BE2C (cell line): ENCODE measurements around the gene SARS2.

Experiments used
- DNase-seq: peaks from one replicate; pipeline ENCODE4 v3.0.0-alpha.2; 2020
- H3K27me3 ChIP-seq: fragments of 250-450 bp; sonication (Bioruptor Pico); 2 replicates; pipeline ENCODE4 v1.5.1; 2020; ENCODE audit warnings: mild to moderate bottlenecking
- H3K36me3 ChIP-seq: fragments of 250-450 bp; sonication (Bioruptor Pico); 2 replicates; pipeline ENCODE4 v1.5.1; 2020; ENCODE audit warnings: mild to moderate bottlenecking
- H3K4me1 ChIP-seq: fragments of 250-450 bp; sonication (Bioruptor Pico); 2 replicates; pipeline ENCODE4 v1.5.1; 2020
- H3K4me3 ChIP-seq: 2 replicates; pipeline ENCODE4 v1.5.1; 2011; ENCODE audit warnings: low read depth, low read length
- H3K9me3 ChIP-seq: fragments of 250-450 bp; sonication (Bioruptor Pico); 2 replicates; pipeline ENCODE4 v1.5.1; 2020
- TF ChIP-seq, protein P1 (sequence below): IDR thresholded peaks from 2 replicates; pipeline ENCODE4 v1.5.1; 2012; ENCODE audit warnings: mild to moderate bottlenecking, low read depth, low read length

Gene SARS2

DNA sequence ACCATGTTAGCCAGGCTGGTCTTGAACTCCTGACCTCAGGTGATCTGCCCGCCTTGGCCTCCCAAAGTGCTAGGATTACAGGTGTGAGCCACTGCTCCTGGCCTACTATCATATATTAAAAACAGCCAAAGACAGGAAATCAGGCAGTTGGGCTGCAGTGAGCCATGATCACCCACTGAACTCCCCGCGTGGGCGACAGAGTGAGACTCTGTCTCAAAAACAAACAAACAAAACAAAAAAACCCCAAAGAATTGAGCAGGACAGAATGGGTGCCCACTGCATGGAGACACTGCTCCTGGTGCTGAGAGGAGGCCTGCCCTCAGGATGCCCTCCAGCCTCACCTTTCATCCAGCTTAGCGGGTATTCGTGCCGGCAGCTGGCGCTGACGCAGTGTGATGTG is 47.3 kb downstream of the SARS2 start:
- no peak for DNase-seq
- Histone ChIP-seq H3K4me3 (no peak overlapping the region), H3K27me3 (no peaks in the 10 kb centered on the region), H3K9me3 (no peaks in the 10 kb centered on the region), H3K36me3 (0 out of 2 replicates have a peak, but pooled peaks cover 3% of the 10 kb centered on the region), H3K4me1 (peaks cover 5% of the 10 kb centered on the region; the same call in 1 of the 2 replicates)
- TF ChIP-seq, protein P1, sequence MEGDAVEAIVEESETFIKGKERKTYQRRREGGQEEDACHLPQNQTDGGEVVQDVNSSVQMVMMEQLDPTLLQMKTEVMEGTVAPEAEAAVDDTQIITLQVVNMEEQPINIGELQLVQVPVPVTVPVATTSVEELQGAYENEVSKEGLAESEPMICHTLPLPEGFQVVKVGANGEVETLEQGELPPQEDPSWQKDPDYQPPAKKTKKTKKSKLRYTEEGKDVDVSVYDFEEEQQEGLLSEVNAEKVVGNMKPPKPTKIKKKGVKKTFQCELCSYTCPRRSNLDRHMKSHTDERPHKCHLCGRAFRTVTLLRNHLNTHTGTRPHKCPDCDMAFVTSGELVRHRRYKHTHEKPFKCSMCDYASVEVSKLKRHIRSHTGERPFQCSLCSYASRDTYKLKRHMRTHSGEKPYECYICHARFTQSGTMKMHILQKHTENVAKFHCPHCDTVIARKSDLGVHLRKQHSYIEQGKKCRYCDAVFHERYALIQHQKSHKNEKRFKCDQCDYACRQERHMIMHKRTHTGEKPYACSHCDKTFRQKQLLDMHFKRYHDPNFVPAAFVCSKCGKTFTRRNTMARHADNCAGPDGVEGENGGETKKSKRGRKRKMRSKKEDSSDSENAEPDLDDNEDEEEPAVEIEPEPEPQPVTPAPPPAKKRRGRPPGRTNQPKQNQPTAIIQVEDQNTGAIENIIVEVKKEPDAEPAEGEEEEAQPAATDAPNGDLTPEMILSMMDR = no peak

DNA sequence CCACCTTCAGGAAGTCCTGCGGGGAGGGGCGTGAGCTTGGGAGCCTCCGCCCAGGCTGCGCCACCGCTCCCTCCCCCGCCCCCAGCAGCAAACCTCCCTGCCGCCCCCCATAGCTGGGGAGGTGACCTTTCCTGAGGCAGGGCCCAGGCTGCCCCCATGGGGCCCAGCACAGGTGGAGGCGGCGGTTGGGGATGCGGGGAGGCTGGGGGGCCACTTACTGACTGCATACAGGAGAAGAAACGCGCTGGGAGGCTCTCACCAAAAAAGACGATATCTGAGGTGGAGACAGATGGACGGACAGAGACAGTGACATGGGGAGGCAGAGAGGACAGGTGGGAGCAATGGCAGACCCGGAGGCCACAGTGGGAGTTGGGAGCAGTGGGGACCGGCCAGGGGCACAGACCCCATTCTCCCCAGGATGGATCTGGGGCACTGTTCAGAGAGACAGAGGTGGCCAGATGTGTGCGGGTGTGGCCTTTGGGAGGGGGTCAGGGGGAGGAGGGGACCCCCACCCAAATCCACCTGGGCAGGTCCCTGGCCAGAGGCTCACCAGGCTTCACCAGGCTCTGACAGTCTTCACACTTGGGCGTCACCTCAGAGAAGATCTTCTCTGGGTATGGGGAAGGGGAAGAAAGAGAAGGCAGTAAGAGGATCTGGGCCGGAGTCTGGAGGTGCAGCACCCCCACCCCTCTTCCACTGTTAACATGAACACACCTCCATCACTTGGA is 49.5 kb downstream of the SARS2 start:
- no peak overlapping the region for H3K4me3 ChIP-seq
- DNase-seq = no peak
- no peaks in the 10 kb centered on the region for H3K9me3 ChIP-seq
- H3K27me3 ChIP-seq = no peaks in the 10 kb centered on the region
- peaks cover 4% of the 10 kb centered on the region; the same call in 1 of the 2 replicates for H3K4me1 ChIP-seq
- no peaks in the 10 kb centered on the region for H3K36me3 ChIP-seq
- TF ChIP-seq, protein P1 = no peak

DNA sequence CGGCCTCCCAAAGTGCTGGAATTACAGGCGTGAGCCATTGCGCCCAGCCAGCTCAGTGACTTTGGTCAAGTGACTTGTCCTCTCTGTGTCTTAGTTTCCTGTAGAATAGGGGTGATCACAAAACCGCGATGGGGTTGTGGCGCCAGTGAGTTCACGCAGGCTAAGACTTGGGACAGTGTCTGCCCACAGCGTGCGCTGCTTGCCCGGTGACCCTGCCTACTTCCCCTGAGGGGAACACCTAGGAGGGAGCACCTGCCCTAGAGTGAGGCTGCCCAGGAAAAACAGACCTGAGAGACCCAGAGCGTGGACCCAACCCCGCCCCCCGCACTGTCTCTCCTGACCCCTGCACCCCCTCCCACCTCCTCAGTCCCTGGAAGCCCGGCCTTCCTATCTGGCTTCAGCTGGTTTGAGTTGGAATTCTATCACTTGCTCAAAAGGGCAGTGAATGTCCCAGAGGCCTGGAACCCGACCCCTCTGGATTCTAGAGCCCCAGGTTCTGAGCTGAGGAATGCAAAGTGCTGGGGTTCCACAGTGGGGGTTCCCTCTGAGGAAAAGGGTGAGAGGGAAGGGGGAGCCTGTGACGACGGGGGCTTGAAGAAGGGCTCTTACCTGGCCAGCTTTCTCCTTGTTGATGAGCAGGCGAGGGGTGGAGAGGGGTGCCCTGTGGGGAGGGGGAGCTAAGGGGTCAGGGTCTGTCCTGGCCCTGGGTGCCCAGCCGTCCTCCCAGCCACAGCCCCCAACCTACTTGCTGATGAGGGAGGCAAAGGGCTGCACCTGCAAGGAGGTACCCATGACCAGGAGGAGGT is 50.3 kb downstream of the SARS2 start:
- TF ChIP-seq, protein P1 = no peak
- H3K9me3 ChIP-seq = no peaks in the 10 kb centered on the region
- H3K36me3 ChIP-seq = no peaks in the 10 kb centered on the region
- DNase-seq = no peak
- H3K27me3 ChIP-seq = no peaks in the 10 kb centered on the region
- no peak overlapping the region for H3K4me3 ChIP-seq
- H3K4me1 ChIP-seq = no peaks in the 10 kb centered on the region

DNA sequence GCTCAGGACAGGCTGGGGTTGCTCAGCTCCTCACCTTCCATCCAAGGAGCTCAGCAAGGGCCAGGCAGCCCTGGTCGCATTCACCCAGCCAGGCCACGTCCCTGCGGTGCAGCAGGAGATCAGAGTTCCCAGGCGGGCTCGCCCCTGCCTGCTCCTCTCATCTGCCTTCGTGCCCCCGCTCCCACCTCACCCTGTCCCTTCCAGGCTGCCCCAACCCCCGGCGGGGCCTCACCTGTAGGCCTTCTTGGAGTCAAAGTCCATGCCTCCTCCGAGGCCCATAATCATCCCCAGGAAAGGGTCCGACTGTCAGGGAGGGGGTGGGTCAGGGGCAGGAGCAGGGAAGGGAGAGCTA is 51.2 kb downstream of the SARS2 start:
- Histone ChIP-seq H3K4me3 (no peak overlapping the region), H3K36me3 (no peaks in the 10 kb centered on the region), H3K4me1 (no peaks in the 10 kb centered on the region), H3K27me3 (no peaks in the 10 kb centered on the region), H3K9me3 (no peaks in the 10 kb centered on the region)
- TF ChIP-seq, protein P1 = no peak
- DNase-seq = no peak

DNA sequence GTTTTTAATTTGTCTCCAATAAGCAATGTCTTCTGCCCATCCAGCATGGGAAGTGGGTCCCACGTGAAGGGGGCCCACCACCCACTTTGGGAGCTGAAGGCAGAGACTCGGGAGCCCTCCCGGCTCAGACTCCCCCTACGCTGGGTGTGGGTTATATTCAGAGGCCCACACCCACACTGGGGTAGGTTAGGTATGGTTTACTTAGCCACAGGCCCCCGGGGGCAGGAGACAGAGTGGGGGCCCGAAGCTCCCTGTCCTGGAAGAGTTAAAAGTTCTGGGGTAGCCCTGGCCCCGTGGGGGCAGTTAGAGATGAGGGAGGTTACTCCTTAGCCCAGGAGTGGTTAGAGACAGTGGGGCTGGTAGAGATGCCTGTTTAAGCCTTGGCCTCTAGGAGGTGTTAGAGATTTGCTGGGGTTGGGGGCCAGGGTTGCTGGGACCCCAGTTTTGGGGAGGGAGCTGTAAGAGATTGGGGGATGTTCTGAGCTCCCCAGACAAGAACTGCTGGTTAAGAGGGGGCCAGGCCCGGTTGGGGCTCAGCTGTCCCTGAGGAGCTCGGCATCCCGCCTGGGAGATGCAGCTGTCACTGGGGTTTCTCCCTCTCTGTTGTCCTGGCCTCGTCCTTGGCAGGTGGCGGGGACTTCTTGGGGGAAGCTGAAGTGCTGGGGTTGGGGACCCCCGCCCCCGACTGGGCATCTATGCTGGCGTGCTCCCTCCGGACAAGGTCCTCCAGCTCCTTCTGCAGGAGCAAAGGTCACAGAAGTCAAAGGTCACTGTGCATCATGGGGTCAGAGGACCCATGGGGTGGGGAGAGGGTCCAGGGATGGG is 51.8 kb downstream of the SARS2 start:
- DNase-seq = no peak
- Histone ChIP-seq H3K36me3 (no peaks in the 10 kb centered on the region), H3K4me1 (no peaks in the 10 kb centered on the region), H3K27me3 (no peaks in the 10 kb centered on the region), H3K4me3 (no peak overlapping the region), H3K9me3 (no peaks in the 10 kb centered on the region)
- TF ChIP-seq, protein P1 = no peak
